Measurements from ENCODE around the gene TMEM213.

DNA sequence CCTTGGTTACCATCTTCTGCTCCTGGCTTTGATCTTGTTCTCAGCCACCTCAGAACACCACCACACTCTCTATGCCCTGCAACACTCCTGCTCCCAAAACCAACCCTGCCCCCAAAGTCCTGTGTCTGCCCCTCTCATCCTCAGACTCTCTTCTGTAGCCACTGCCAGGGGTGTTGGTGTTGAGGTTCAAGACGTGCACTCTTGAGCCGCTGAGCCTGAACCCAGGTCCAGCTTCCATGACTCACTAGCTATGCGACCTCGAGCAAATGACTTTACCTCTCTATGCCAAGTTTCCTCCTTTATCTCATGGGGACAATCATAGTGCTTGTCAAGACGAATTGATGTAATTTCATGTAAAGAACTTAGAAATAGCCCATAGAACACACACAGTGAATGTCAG is 1.0 kb downstream of the TMEM213 start:
- TF ChIP-seq, protein P1, sequence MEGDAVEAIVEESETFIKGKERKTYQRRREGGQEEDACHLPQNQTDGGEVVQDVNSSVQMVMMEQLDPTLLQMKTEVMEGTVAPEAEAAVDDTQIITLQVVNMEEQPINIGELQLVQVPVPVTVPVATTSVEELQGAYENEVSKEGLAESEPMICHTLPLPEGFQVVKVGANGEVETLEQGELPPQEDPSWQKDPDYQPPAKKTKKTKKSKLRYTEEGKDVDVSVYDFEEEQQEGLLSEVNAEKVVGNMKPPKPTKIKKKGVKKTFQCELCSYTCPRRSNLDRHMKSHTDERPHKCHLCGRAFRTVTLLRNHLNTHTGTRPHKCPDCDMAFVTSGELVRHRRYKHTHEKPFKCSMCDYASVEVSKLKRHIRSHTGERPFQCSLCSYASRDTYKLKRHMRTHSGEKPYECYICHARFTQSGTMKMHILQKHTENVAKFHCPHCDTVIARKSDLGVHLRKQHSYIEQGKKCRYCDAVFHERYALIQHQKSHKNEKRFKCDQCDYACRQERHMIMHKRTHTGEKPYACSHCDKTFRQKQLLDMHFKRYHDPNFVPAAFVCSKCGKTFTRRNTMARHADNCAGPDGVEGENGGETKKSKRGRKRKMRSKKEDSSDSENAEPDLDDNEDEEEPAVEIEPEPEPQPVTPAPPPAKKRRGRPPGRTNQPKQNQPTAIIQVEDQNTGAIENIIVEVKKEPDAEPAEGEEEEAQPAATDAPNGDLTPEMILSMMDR (IDR thresholded peaks at IDR 0.05), result no peak
- TF ChIP-seq POLR2AphosphoS5 (IDR thresholded peaks at IDR 0.05; ENCODE audit: low read depth, low read length), result no peak
- TF ChIP-seq, protein P2, sequence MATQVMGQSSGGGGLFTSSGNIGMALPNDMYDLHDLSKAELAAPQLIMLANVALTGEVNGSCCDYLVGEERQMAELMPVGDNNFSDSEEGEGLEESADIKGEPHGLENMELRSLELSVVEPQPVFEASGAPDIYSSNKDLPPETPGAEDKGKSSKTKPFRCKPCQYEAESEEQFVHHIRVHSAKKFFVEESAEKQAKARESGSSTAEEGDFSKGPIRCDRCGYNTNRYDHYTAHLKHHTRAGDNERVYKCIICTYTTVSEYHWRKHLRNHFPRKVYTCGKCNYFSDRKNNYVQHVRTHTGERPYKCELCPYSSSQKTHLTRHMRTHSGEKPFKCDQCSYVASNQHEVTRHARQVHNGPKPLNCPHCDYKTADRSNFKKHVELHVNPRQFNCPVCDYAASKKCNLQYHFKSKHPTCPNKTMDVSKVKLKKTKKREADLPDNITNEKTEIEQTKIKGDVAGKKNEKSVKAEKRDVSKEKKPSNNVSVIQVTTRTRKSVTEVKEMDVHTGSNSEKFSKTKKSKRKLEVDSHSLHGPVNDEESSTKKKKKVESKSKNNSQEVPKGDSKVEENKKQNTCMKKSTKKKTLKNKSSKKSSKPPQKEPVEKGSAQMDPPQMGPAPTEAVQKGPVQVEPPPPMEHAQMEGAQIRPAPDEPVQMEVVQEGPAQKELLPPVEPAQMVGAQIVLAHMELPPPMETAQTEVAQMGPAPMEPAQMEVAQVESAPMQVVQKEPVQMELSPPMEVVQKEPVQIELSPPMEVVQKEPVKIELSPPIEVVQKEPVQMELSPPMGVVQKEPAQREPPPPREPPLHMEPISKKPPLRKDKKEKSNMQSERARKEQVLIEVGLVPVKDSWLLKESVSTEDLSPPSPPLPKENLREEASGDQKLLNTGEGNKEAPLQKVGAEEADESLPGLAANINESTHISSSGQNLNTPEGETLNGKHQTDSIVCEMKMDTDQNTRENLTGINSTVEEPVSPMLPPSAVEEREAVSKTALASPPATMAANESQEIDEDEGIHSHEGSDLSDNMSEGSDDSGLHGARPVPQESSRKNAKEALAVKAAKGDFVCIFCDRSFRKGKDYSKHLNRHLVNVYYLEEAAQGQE (IDR thresholded peaks at IDR 0.05; ENCODE audit: insufficient read depth in 1 of 2, low read depth in 2 of 2, low read length in 1 of 2), result no peak
- TF ChIP-seq TCF7L2 (IDR thresholded peaks at IDR 0.05; ENCODE audit: low read depth, low read length), result no peak
